ENCODE measurements around the gene GRPEL2.
"Not testable (repeated sequence)": the region's sequence is repeated elsewhere in the genome, so short reads cannot be mapped to it uniquely, and the experiment has no call there.

GRPEL2 gene

GRCh38 chr5:149376711-149377447, 31.6 kb downstream of the GRPEL2 start:
- no peak for DNase-seq (ENCODE audit: low spot score)

GRCh38 chr5:149378241-149378820, 33.0 kb downstream of the GRPEL2 start:
- DNase-seq (ENCODE audit: low spot score) = no peak

DNA sequence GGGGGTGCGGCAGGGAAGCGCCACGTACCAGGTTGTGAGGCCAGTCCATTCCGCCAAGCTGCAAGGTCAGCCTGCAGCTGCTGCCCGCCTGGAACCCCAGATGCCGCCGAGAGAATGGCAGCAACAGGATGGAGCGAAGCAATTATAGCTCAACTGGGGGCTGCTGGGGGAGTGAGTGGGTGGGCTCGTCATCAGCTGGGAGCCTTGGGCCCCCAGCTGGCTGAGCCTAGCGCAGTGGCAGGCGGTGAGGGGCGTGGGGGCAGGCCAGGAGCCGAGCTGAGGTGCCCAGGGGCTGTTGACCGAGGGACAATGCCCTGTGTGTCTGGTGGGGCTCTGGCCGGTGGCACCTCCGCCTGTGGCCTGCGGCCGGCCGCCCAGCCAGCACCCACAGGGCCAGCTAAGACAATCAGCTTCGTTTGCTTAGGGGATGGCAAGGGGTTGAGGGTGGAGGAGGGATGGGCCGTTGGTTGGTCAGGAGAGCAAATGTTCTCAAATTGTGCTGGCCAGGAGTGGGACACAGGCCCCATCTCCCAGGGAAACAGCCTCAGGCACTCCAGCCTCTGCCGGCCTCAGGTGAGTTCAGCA, 34.0 kb downstream of the GRPEL2 start, which contains the start of gene IL17B:
TSS of gene IL17B (minus strand) at position 116 of the 585 bp plus-strand sequence. CDS start at position 49, 67 bp downstream.
- DNase-seq (ENCODE audit: low spot score) = no peak

DNA sequence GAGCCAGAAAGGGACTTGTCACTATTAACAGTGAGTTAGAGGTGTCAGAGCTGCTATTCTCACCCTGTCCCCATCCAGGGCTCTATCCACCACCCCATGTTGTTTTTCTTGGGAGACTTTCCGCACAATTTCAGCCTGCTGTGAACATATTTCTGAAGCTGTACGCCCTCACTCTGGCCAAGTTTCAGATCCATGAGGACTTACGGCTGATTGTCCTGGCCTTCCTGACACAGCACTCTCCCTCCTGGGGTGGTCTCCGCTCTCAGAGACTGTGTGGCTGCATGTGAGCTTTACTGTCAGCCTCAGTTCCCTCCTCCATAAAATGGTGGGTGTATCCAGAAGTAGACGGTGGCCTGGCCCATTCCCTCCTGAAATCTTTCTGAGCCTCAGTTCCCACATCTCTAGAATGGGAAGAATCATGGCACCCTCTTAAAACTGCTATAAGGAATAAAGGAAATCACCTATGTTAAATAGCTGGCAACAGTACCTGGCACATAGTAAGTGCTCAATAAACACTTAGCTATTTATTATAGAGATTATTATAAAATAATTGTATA, 34.6 kb downstream of the GRPEL2 start:
- no peak for DNase-seq (ENCODE audit: low spot score)

GRCh38 chr5:149380466-149381121, 35.3 kb downstream of the GRPEL2 start:
- no peak for DNase-seq (ENCODE audit: low spot score)

- no peak for DNase-seq (ENCODE audit: low spot score)
These were observed 36.1 kb downstream of the GRPEL2 start for GRCh38 chr5:149381261-149381985.

DNA sequence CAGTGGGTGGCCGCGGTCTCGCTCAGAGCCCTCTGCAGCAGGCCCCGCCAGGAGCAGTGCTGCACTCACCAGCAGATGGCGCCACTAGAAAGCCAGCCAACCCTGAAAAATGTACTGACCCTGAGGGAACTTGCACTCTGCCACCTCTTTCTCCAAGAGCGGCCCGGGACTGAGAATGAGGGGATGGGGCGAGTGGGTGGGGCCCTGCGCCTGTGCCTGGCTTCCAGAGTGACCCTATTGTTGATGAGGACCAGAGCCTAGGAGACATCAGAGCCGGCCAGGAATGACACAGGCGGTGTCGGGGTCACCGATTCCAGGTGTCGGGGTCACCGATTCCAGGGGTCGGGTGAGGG, 36.7 kb downstream of the GRPEL2 start:
- DNase-seq (ENCODE audit: low spot score) = peak; percentile 65

- DNase-seq (ENCODE audit: low spot score) = no peak
These were observed 37.4 kb downstream of the GRPEL2 start for GRCh38 chr5:149382517-149383220.

DNA sequence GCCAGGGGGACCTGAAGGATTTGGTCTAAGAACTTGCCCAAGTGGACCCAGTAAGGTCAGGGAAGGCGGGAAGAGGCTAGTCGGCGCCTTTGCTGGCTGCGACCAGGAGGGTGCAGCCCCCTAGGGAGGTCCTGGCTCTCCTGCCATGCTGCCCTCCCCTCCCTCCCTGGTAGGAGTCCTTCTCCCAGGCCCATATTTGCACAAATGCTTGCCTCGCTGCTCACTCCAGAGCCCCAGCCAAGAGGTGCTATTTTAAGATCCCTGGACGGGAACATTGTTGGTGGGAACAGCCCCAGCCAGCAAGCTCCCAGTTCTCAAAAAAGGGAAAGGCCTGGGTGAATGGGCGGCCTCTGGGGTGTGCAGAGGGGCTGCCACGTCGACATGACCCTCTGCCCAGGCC, 38.1 kb downstream of the GRPEL2 start:
- no peak for DNase-seq (ENCODE audit: low spot score)

DNA sequence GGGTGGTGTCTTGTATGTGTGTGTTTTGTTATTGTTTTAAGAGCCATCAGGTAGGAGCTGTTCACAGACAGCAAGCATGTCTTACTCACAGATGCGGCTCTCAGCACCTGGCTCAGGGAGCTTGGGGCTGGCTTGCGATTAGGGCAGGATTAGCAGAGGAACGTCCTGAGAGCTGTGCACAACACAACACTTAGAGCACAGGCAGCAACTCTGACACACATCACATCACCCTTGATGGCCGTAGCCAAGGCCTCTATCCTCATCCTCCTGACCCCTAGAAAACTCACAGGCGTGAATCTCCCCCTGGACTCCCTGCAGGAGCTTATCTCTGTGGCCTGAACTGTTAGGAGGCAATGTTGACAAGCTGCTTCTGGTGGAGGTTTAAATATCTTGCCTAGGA, 40.9 kb downstream of the GRPEL2 start:
- DNase-seq (ENCODE audit: low spot score) = no peak

DNA sequence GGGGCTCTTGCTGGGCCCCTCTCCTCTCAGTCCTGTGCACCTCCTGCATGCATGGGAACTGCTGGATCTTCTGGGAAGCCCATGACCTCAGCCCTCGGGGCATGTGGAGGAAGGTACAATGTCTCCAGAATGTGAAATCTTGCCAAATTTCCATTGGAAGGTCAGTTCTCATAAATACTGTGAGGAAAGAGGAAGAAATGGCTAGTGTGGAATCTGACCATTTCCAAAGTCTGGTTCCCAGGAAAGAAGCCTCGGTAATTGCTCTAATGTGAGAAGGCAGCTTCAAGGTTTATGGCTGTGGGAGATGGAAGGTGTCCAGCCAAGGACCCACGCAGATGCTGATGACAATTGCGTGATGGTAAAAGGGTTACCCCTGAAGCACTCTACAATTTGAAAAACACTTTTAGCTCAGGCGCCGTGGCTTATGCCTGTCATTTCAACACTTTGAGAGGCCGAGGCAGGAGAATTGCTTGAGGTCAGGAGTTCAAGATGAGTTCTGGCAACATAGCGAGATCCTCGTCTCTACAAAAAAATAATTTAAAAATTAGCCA, 41.9 kb downstream of the GRPEL2 start:
- no peak for DNase-seq (ENCODE audit: low spot score)

DNA sequence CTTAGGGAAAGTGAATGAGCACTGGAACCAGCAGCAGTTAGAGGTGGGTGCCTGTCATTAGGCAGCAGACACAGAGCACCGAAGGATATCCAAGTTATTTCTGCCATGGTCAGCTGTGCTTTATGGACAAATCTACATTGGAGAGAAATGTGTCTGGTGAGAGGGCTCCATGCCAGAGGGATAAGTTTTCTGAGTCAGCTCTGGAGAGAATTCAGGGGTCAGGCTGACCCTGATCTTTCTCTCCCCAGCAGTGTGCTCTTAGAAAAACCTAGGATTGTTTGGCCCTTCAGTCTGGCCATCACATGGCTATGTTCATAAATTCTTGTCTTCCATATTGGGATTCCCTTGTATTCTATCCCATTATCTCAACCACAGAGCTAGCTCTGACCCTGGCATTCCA, 42.7 kb downstream of the GRPEL2 start:
- no peak for DNase-seq (ENCODE audit: low spot score)

- no peak for DNase-seq (ENCODE audit: low spot score)
These were observed 43.3 kb downstream of the GRPEL2 start for GRCh38 chr5:149388498-149389190.

DNA sequence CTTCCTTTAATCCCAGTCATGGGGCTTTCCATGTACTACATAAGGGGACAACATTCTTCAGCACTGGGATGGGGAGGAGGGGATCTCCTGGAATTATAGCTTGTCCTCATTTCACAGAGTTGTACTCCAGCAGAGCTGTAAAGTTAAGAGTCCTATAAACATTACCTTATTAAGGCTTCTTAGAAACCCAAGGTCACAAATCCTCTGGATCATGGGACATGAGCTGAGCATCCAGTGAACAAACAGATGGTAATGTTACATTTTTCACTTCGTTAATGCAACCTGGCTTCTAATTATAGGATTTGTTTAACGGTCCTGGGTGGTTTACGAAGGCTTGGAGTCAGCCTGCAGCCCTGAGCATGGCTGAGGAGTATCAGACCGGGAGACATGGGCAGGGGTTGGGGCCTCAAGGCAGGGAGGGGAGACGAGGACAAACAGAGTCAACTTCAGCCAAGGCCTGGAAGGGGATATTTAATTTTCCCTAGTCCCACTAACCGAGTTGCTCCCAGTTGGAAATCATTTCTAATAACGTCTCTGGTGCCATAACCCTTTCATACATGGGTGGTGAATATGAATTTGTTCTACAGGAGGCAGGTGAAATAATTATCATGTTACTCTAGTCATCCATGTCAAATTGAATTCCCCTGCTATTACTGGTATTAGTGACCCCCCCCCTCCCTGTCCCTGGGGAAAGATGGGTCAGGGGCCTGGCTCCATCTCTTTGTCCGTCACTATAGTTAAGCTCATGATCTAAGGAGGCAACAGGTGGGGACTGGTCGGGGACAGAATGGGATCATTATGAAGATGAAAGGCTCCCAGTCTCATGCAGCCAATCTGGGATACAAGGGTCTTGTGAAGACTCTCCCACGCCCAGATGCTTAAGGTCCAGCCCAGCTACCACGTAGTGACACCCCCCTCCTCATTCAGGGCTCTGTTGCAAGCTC, 44.5 kb downstream of the GRPEL2 start:
- DNase-seq (ENCODE audit: low spot score) = no peak

GRCh38 chr5:149391076-149391475, 45.8 kb downstream of the GRPEL2 start:
- DNase-seq (ENCODE audit: low spot score) = not testable (repeated sequence)

DNA sequence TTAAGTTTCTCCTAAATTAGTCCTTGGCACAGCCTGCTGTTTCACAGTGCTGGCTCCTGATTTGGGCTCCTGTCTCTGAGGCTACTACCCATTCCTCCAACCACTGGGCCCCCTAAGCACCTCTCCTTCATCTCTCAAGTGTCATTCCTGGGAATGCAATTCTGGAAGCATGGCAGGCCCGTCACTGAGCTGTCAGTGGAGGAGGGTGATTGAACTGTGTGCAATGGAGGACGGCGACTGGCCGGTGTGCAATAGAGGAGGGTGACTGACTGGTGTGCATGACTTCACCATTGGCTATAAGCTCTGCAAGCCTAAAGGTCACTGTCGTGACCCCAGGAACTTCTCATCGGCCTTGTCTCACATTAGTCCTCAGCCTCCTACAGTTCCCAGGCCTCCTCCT, 46.2 kb downstream of the GRPEL2 start:
- no peak for DNase-seq (ENCODE audit: low spot score)

DNA sequence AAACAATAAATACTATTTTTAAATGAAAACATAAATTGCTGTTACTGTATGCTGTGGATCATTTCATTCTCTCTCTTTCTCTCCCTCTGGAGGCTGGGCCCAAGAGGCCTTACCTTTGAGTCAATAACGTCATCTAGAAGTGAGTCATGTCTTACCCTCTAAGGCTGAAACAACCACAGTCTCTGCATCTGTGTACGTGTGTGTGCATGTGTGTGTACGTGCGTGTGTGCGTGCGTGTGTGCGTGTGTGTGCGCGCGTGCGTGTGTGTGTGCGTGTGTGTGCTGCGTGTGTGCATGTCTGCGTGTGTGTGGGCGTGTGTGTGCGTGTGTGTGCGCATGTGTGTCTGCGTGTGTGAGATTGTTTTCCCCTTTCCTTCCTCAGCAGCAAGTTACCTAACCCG, 47.4 kb downstream of the GRPEL2 start:
- DNase-seq (ENCODE audit: low spot score) = no peak

- not testable (repeated sequence) for DNase-seq (ENCODE audit: low spot score)
These were observed 49.7 kb downstream of the GRPEL2 start for GRCh38 chr5:149394996-149395395.

GRCh38 chr5:149397530-149397929, 52.2 kb downstream of the GRPEL2 start:
- no peak for DNase-seq (ENCODE audit: low spot score)
